Ascending aorta (tissue), 2 donors: ENCODE measurements around the gene TAGLN. TPM values are rescaled to one million over a fixed set of nuclear protein-coding genes. Genes with fewer than 3 reads are reported as not detected.
"Not testable (repeated sequence)": the region's sequence is repeated elsewhere in the genome, so short reads cannot be mapped to it uniquely, and the experiment has no call there.

ENCODE experiments used
- DNase-seq, 2 donors: peaks; one replicate each; pipeline ENCODE4 v3.0.0-alpha.2; 2019; ENCODE audit warnings: low spot score in 2 of 2
- H3K27ac ChIP-seq, 2 donors: fragments of 200-600 bp; sonication (generic); one replicate each; pipeline ENCODE4 v1.5.1; 2016 to 2017; ENCODE audit warnings: mild to moderate bottlenecking in 1 of 2
- H3K27me3 ChIP-seq: fragments of 200-600 bp; sonication (generic); one replicate; pipeline ENCODE4 v1.5.1; 2017
- H3K36me3 ChIP-seq, 2 donors: fragments of 200-600 bp; sonication (generic); one replicate each; pipeline ENCODE4 v1.5.1; 2016
- H3K4me1 ChIP-seq, 2 donors: fragments of 200-600 bp; sonication (generic); one replicate each; pipeline ENCODE4 v1.5.1; 2016 to 2017; ENCODE audit warnings: mild to moderate bottlenecking in 1 of 2
- H3K4me3 ChIP-seq, 2 donors: fragments of 200-600 bp; sonication (generic); one replicate each; pipeline ENCODE4 v1.5.1; 2016 to 2017; ENCODE audit warnings: mild to moderate bottlenecking in 1 of 2
- H3K9me3 ChIP-seq, 2 donors: fragments of 200-600 bp; sonication (generic); one replicate each; pipeline ENCODE4 v1.5.1; 2016
- CTCF ChIP-seq, 3 experiments: fragments of 200-600 bp in 2 of 3; fragments of 450-650 bp in 1 of 3; sonication (generic) in 2 of 3; IDR thresholded peaks; one replicate each; pipeline ENCODE4 v1.5.1; 2016 to 2019; ENCODE audit warnings: antibody characterized with exemption in 3 of 3, mild to moderate bottlenecking in 1 of 3, moderate library complexity in 1 of 3
- intact Hi-C: fragments of 100-400 bp; cut with DNase I; formaldehyde crosslinking; loops from one replicate; pipeline ENCODE4 v1.15.1; 2023
- total RNA-seq: library from RNA; depleted of rRNA; stranded (reverse); fragments of >200 nt; gene quantifications from one replicate; pipeline ENCODE4 v1.1.0, GENCODE V29; 2016

TAGLN gene
- total RNA-seq, 1 donor from 2014 or later, result 6,542 TPM

- TF ChIP-seq CTCF (IDR thresholded peaks at IDR 0.05), result no peak
- peaks cover 50 to 65% of the 10 kb centered on the region in 2 donors for H3K36me3 ChIP-seq
- intact Hi-C loops, result no loop called here
- no peaks in the 10 kb centered on the region for H3K27me3 ChIP-seq
- no peak for DNase-seq
- H3K4me1 ChIP-seq, result peaks cover 16 to 18% of the 10 kb centered on the region in 2 donors
- no peaks in the 10 kb centered on the region for H3K9me3 ChIP-seq
- peak overlapping the region; percentile 96 to 98 for H3K27ac ChIP-seq
- peak overlapping the region; percentile 68 to 97 for H3K4me3 ChIP-seq
Measured at GRCh38 chr11:117201658-117202305, 2.6 kb downstream of the TAGLN start.

- Histone ChIP-seq H3K4me1 (peaks cover 15 to 16% of the 10 kb centered on the region in 2 donors), H3K4me3 (peak overlapping the region; percentile 68 to 97), H3K9me3 (no peaks in the 10 kb centered on the region), H3K36me3 (peaks cover 50 to 65% of the 10 kb centered on the region in 2 donors), H3K27me3 (no peaks in the 10 kb centered on the region), H3K27ac (peak overlapping the region; percentile 96 to 98)
- no peak for DNase-seq
- no peak for TF ChIP-seq CTCF (IDR thresholded peaks at IDR 0.05)
- intact Hi-C loops, result no loop called here
Measured at GRCh38 chr11:117202386-117203068, 3.4 kb downstream of the TAGLN start.

- Histone ChIP-seq H3K9me3 (no peaks in the 10 kb centered on the region), H3K27ac (peak overlapping the region; percentile 96 to 98), H3K4me3 (peak overlapping the region; percentile 68 to 97), H3K4me1 (peaks cover 13 to 16% of the 10 kb centered on the region in 2 donors), H3K27me3 (no peaks in the 10 kb centered on the region), H3K36me3 (peaks cover 50 to 65% of the 10 kb centered on the region in 2 donors)
- no peak for DNase-seq
- TF ChIP-seq CTCF (IDR thresholded peaks at IDR 0.05), result no peak
- intact Hi-C loops, result no loop called here
Measured at GRCh38 chr11:117203069-117203407, 3.9 kb downstream of the TAGLN start.

- Histone ChIP-seq H3K9me3 (no peaks in the 10 kb centered on the region), H3K4me1 (peaks cover 9 to 16% of the 10 kb centered on the region in 2 donors), H3K36me3 (peaks cover 50 to 64% of the 10 kb centered on the region in 2 donors), H3K27me3 (no peaks in the 10 kb centered on the region), H3K27ac (peak overlapping the region; percentile 96 to 98), H3K4me3 (peak overlapping the region; percentile 68 to 97)
- intact Hi-C loops, result no loop called here
- DNase-seq, result no peak
- no peak for TF ChIP-seq CTCF (IDR thresholded peaks at IDR 0.05)
Measured at GRCh38 chr11:117204283-117205080, 5.3 kb downstream of the TAGLN start.

- TF ChIP-seq CTCF (IDR thresholded peaks at IDR 0.05), result no peak
- peak overlapping the region; percentile 68 to 97 for H3K4me3 ChIP-seq
- no peaks in the 10 kb centered on the region for H3K9me3 ChIP-seq
- H3K36me3 ChIP-seq, result peaks cover 50 to 56% of the 10 kb centered on the region in 2 donors
- DNase-seq, result peak in 1 of 2 donors; percentile 65
- H3K27me3 ChIP-seq, result no peaks in the 10 kb centered on the region
- H3K4me1 ChIP-seq, result peaks cover 9 to 16% of the 10 kb centered on the region in 2 donors
- peak overlapping the region; percentile 96 to 98 for H3K27ac ChIP-seq
- intact Hi-C loops, result no loop called here
Measured at GRCh38 chr11:117205211-117205818, 6.1 kb downstream of the TAGLN start.

- Histone ChIP-seq H3K4me1 (peaks cover 9 to 16% of the 10 kb centered on the region in 2 donors), H3K36me3 (peaks cover 45 to 48% of the 10 kb centered on the region in 2 donors), H3K27ac (peak overlapping the region; percentile 41 to 65)
- H3K4me3 ChIP-seq, intact Hi-C loops, H3K9me3 ChIP-seq, H3K27me3 ChIP-seq, DNase-seq: not testable (repeated sequence)
Measured at GRCh38 chr11:117206111-117206510, 6.9 kb downstream of the TAGLN start.

GRCh38 chr11:117206859-117207258, 7.7 kb downstream of the TAGLN start:
- H3K9me3 ChIP-seq, H3K4me3 ChIP-seq, H3K27me3 ChIP-seq, intact Hi-C loops, H3K27ac ChIP-seq: not testable (repeated sequence)
- peak in 1 of 2 donors; percentile 69 for DNase-seq
- H3K36me3 ChIP-seq, result peaks cover 38 to 40% of the 10 kb centered on the region in 2 donors
- peaks cover 9 to 16% of the 10 kb centered on the region in 2 donors for H3K4me1 ChIP-seq

- H3K36me3 ChIP-seq, result peaks cover 31 to 34% of the 10 kb centered on the region in 2 donors
- DNase-seq, H3K4me3 ChIP-seq, H3K27ac ChIP-seq, H3K27me3 ChIP-seq, intact Hi-C loops, H3K9me3 ChIP-seq: not testable (repeated sequence)
- peaks cover 9 to 16% of the 10 kb centered on the region in 2 donors for H3K4me1 ChIP-seq
Measured at GRCh38 chr11:117207481-117207880, 8.3 kb downstream of the TAGLN start.
